Measurements from ENCODE around the gene LMO2.

The LMO2 gene

GRCh38 chr11:33887886-33888285 lies 4.0 kb downstream of the LMO2 start:
- no peak for DNase-seq (ENCODE audit: low read depth)

DNA sequence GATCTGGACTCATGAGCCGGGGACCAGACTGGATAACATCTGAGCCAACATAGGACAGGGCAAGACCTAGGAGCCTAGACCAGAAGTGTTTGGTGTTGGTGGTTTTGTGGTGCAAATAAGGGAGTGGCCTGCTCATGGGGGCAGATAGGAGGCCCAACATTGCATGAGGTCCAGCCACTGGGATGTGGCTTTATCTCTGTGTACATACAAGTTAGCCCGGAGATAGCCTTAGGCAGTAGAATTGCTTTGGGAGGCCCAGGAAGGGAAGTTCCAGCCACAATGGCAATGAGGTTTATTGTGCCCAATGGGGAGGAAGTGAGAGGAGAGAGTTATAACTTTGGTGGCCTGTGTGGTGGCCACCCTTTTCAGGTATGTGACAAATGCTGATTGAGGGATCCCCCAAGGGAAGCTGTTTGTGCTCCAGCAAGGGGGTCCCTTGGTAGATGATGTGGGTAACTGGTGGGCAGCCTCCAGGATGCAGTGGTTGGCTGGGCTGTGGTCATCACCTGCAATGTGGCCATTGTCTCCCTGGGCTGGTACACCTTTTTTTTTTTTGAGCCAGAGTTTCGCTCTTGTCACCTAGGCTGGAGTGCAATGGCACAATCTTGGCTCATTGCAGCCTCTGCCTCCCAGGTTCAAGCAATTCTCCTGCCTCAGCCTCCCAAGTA lies 6.4 kb downstream of the LMO2 start:
- DNase-seq (ENCODE audit: low read depth) = no peak

DNA sequence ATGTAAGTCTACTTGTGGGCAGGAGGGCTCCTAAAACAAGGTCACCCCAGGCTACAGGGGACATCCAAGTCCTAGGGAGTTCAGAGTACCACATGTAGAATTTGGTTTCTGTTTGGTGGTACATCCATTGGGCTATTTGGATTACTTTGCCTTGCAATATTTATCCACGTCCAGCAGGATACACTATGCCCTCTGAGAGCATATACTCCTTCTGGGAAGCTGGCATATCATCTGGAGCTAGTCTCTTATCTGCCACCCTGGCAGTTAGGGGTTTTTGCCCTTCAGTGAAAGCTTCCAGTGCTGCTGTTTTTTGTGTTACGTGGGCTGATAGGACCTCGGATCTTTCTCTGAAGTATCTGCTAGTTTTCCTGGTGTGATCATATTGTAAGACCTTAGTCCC lies 7.3 kb downstream of the LMO2 start:
- DNase-seq (ENCODE audit: low read depth) = no peak

DNA sequence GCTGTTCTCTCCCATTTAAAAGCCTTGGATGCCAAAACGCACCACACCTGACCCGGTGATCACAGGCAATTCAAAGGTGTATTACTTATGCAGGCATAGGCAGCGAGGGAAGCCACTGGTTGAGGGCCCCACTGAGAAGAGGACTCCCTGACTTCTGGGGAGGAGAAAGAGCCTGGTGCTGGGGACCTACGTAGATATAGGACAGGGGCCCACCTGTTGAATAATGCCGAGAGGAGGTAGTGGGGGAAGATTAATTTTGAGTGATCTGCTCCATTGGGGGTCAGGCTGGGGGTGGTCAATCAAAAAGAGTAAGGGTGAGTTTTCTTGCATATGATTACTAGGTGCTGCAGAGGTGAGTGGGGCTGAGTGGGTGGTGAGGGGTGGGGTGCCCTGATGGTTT lies 7.8 kb downstream of the LMO2 start:
- no peak for DNase-seq (ENCODE audit: low read depth)

DNA sequence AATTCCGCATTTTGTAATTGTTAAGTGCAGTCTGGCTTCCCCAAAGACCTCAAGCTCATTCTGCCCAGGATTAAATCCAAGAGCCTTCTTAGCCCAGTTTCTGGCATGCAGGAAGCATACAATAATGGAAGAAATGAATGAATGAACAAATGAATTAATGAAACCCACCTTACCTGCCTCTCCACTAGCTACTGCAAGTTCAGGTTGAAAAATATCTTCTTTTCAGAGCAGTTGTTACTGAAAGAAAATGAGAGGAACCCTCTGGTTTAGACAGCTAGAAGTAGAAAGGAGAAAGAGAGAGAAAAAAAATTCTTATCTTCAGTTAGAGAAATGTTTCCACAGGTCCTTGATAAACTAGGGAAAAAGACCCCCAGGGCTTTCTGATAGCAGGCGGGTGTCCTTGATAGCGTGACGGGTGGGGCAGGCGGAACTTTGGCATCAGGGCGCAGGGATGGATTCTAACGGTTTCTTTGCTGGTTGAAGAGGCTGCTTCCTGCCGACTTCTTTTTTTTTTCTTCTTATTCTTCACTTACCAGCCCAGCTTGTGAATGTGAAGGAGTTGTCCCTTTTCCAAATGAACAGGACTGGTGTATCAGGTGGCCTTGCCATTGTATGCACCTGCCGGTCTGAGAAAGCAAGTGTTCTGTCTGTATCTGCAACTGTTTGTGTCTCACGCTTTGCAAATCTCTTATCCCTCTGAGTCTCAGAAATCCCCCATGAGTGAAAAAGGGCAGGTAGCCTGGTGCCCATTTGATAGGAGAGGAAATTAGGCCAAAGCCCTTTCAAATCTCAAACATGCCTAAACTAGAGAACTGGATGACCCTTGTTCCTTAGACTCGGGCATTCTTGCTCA lies 10.0 kb downstream of the LMO2 start:
- no peak for DNase-seq (ENCODE audit: low read depth)

DNA sequence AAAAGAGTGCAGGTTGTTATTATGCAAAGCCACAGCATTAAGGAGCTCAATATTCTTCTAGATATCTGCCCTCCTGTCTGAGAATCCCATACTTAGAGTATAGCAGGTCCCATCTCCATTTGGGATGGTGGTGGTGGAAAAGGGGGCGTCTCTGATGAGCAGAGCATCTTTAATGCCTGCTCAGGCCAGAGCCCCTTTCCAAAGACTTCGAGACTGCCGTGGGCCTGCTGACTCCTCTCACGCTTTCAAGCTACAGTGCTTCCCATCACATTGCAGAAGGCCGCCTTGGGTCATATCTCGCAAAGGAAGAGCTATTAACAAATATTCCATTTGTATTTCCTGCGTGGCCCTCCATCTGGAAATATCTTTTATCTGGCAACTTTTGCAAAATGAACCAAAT lies 10.9 kb downstream of the LMO2 start:
- no peak for DNase-seq (ENCODE audit: low read depth)

DNA sequence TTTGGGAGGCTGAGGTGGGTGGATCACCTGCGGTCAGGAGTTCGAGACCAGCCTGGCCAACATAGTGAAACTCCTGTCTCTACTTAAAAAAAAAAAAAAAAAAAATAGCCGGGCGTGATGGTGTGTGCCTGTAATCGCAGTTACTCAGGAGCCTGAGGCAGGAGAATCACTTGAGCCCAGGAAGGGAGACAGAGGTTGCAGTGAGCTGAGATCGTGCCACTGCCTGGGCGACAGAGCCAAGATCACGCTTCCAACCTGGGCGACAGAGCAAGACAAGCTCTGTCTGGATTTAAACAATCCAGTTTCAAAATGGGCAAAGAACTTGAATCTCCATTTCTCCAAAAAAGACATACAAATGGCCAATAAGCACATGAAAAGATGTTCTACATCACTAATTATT lies 12.5 kb downstream of the LMO2 start:
- no peak for DNase-seq (ENCODE audit: low read depth)

- DNase-seq (ENCODE audit: low read depth) = no peak
Measured at GRCh38 chr11:33877038-33877437, 14.8 kb downstream of the LMO2 start.

DNA sequence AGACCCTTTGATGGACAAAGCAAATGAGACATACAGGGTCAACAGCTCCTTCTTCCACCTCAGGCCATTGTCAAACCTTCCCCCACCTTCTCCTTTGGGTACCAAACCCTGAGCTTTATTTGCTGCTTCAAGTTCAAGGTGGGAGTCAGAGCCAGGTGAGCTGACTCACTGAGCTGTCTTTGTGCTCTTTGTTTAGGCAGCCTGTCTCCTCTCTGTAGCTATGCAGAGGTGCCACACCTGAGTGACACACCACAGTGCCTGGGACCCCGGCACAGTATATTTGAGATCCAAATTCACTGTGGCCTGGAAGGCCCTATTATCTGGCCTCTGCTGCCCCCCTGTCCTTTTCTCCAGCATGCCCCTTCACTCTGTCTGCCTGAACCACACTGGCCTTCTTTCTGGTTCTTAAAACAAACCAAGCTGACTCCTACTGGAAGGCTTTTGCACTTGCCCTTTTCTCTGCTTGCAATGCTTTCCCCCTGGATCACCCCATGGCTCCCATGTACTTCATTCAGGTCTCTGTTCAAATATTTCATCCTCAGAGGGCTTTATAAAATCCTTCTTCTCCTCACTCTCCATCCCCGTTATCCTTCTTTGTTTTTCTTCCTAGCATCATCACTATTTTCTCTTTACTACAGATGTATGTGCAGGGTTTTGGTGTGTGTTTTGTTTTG lies 16.1 kb downstream of the LMO2 start:
- no peak for DNase-seq (ENCODE audit: low read depth)

GRCh38 chr11:33874910-33875490 lies 16.9 kb downstream of the LMO2 start:
- no peak for DNase-seq (ENCODE audit: low read depth)

GRCh38 chr11:33874433-33874832 lies 17.4 kb downstream of the LMO2 start:
- DNase-seq (ENCODE audit: low read depth) = no peak

DNA sequence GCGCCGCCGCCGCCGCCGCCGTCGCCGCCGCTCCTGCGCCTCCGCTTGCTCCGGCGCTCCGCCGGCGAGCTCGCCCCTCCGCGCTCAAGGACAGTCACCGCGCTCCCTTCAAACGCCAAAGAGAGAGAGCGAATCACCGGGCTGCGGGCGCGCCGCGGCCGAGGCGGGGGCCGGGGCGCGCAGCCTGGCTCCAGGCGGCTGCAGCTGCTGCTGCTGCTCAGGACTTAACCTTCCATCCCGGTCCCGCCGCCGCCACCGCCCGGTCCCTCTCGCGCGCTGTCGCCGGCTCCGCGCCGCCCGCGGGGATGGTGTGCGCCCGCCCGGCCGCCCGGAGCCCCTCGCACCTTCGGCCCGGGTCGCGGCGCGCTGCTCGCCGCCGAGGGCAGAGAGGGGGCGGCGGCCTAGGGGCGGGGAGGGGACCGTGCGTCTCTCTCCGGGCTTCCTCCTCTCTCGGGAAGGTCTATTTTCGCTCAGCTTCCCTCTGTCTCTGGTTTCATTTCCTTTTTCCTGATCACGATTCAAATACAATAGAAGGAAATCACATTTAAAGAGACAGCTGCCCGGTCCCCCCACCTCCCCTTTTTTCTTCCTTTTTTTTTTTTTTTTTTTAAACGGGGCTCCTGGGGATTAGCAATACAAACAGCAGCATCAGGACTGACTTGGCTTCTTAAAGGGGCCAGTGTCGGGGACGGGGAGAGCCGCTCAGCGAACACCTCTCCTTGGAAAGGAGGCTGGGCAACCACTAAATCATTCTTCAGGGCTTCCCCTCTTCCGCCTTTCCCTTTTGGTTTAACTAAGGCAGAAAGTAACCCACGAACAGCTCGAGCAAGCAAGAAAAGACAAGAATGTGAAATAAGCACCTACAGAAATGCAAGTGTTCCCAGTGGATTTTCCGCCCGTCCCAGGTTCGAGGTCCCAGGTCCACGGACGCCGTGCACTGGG lies 22.1 kb downstream of the LMO2 start:
- DNase-seq (ENCODE audit: low read depth) = no peak

DNA sequence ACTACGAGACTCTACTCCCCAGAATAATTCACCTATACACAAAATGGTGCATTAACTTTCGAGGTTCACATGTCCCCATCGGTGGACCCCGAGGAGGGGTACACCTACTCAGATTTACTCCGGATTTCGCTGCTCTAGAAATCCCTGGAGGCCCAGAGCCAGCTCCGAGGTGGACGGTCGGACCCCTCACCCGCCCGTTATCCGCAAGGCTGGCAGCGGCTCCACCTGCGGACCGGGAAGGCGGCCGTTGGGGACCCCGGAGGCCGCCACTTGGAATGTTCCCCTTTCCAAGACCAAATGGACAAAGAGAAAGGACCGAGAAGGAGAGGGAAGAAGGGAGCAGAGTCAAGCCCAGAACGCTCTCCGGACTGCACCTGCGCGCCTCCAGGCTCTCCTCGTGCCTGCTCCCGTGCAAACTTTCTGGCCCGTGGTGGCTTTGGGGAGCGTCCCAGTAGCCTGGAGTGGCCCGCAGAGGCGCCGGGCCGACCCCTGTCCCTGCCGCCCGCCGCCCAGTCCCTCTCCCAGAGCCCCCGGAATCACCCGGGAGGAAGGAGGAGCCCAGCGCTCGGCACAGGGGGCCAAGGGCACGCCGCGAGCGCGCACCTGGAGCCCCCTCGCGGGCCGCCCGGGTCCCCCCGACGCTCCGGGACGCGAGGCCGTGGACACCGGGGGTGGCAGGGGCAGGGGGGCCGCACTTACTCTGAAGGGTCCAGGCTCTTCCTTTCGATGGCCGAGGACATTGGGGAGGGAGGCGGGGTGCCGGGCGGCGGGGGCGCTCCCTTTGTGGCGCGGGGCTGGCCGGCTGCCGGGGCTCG lies 23.0 kb downstream of the LMO2 start:
- DNase-seq (ENCODE audit: low read depth) = no peak

DNA sequence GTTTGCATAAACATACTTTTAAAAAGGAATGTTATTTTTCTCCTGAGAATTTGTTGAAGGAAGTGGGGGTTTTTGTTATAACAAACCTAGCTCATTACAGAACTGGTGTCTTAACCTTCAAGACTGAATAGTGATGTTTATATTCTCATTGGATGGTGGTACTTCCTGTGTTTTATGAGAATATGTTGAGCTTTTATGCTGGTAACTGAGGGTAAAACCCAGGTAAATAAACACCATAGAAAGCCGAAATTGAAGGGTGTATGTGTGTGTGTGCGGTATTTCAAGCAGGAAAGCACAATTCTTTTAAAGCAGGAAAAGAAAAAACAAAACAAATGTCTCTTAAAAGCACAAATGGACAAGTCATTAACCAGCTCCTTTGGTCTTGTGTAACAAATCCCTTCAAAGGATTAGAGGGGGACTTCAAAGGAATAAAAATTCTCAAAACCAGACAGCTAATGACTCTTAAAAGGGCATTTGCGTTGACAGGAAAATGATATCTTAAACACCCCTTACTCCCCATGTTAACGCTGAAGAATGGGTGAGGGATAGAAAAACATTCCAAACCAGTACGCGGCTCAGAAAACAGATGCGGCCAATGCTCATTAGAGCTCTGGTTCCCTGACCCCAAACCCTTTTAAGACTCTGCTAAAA lies 23.8 kb downstream of the LMO2 start:
- no peak for DNase-seq (ENCODE audit: low read depth)

DNA sequence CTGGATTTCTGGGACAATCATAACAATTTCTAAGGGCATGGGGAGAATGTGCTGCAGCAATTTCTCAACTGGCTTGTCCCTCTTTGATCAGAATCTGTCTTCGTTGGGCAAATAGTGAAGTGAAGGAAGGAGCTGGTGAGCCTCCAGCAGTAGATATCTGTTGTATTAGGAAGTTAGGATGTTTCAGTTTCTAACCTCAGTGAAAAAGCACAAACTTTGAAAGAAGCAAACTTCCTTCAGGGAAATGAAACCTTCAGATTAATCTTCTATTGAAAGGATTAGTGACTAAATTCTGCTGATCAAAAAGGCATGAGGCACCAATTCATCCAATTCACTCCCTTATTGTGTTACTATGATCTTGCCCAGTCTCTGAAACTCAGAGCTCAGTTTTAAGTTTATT lies 24.3 kb downstream of the LMO2 start:
- DNase-seq (ENCODE audit: low read depth) = no peak

DNA sequence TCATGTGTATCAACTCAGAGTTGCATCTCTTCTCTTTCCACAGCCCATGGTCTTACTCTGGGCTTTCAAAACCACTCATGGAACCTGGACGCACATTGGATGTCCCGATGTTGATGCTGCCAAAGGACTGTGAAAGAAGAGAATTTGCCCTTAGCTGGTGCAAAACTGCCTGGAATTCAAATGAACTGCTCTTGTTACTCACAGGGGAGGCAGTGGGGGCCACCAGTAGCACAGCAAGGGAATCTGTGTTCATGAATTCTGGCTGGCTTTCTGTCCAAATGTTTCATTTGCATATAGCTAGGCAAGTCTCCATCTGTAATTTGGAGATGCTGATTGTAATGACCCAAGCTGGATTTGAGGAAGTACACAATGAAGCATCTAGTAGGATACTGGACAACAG lies 24.9 kb downstream of the LMO2 start:
- no peak for DNase-seq (ENCODE audit: low read depth)

DNA sequence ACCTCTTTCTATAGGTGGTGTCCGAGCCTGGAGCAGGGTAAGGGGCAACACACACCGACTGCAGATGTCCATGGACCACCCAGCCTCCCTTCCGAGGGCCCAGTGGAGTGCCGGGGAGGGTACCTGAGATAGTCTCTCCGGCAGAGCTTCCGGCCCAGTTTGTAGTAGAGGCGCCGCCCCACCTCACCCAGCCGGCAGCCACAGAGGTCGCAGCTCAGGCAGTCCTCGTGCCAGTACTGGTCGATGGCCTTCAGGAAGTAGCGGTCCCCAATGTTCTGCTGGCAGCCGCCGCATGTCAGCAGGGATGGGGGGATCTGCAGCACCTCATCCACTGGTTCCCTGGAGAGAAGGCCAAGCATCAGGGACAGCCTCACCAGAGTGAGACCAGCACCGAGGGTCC lies 27.4 kb downstream of the LMO2 start:
- no peak for DNase-seq (ENCODE audit: low read depth)

GRCh38 chr11:33863418-33864172 lies 28.3 kb downstream of the LMO2 start:
- no peak for DNase-seq (ENCODE audit: low read depth)

DNA sequence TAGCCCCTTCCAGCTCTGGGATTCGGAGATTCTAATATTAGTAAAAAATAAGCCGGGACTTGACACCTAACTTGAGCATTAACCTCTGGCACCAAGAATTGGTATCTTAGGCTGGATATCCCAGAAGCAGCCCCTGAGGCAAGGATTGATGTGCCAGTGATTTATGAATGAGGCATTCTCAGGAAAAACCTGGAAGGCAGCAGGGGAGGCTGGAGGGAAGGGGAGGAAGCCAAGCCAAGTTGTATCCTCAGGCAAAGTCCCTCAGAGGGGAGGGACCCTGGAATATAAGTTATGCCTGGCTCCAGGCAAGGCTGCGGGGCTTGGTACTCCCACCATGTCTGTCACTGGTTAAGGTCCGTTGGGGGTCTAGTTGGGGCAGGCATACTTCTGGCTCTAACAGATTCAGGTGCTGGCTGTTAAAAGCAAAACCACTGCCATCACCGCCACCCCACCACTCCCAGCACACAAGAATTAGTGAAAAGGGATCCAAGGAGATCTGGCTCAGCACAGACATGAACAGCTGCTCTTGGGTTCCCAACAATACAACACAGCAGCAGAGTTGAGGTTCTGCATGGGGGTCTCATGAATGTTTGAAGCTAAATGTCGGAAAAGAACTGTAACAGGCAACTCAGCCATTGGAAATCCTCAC lies 29.8 kb downstream of the LMO2 start:
- DNase-seq (ENCODE audit: low read depth) = no peak

Data from stimulated activated CD8-positive, alpha-beta memory T cell treated with anti-CD3 and anti-CD28 coated beads, Interleukin-12 subunit alpha, Interleukin-12 subunit beta, amount 100 ng/mL, for 1 hour (primary cell).